H1 (cell line): ENCODE data around the gene LPP.

Experiments
- FOSL1 ChIP-seq: IDR thresholded peaks from 2 replicates; pipeline ENCODE4 v1.6.1; 2011; ENCODE audit warnings: mild to moderate bottlenecking, low read depth, low read length, moderate library complexity; ENCODE audit not compliant: insufficient read depth
- TF ChIP-seq, protein P1 (sequence below): IDR thresholded peaks from 2 replicates; pipeline ENCODE4 v1.6.1; 2011; ENCODE audit warnings: low read depth, mild to moderate bottlenecking, low read length; ENCODE audit not compliant: insufficient read depth

- TF ChIP-seq FOSL1 = no peak
- TF ChIP-seq, protein P1, sequence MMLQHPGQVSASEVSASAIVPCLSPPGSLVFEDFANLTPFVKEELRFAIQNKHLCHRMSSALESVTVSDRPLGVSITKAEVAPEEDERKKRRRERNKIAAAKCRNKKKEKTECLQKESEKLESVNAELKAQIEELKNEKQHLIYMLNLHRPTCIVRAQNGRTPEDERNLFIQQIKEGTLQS = no peak
Measured at GRCh38 chr3:188239577-188239976, 85.6 kb downstream of the LPP start.
